ENCODE measurements around the gene OST4.

- no peak for TF ChIP-seq CTCF (IDR thresholded peaks at IDR 0.05)
- TF ChIP-seq MAFK (IDR thresholded peaks at IDR 0.05; ENCODE audit: partially characterized antibody) = no peak
- TF ChIP-seq POLR2A (IDR thresholded peaks at IDR 0.05; ENCODE audit: low read length) = no peak
- no peak for TF ChIP-seq FOSB (CRISPR knock-in tag; IDR thresholded peaks at IDR 0.05)
Observed at GRCh38 chr2:27072920-27073319, 1.5 kb upstream of the OST4 start.

Data from A549 (cell line).